HCT116 (cell line): ENCODE measurements around the gene CDHR1. TPM values are rescaled to one million over a fixed set of nuclear protein-coding genes. Genes with fewer than 3 reads are reported as not detected.

Experiments used
- ATAC-seq: fragments of 200-7000 bp; cut with Tn5 transposase; 2 replicates; pipeline ENCODE4 v1.9.1; 2020; ENCODE audit warnings: mild to moderate bottlenecking, moderate library complexity
- BruUV-seq: library from RNA; stranded (reverse); fragments of 400-500 nt; replicated peaks from 2 replicates; lab custom pipeline; 2021; lab: Mats Ljungman, UMichigan
- CTCF ChIA-PET: fragments of 300-600 bp; sonication (Branson Sonifier 250); formaldehyde crosslinking; loops from one replicate; lab custom pipeline; 2021; ENCODE audit warnings: antibody characterized with exemption; lab: Charles Lee
- POLR2A ChIA-PET: fragments of 300-600, 350-600 bp; sonication (Branson Sonifier 250); formaldehyde crosslinking; loops from one replicate; lab custom pipeline; 2021; ENCODE audit warnings: antibody characterized with exemption; lab: Charles Lee
- RAD21 ChIA-PET, 2 experiments: fragments of 300-600 bp; sonication (Branson Sonifier 250); formaldehyde crosslinking; loops; one replicate each; lab custom pipeline; 2023; ENCODE audit warnings: low total read pairs in 2 of 2; ENCODE audit not compliant: uncharacterized antibody in 2 of 2, unreplicated experiment in 2 of 2, low non-redundant PET in 1 of 2; lab: Charles Lee
- DNase-seq: peaks from one replicate; pipeline ENCODE4 v3.0.0-alpha.2; 2010; ENCODE audit warnings: low read depth, low spot score
- H2AFZ ChIP-seq: fragments of 200-600 bp; shearing (Covaris generic), sonication (generic); 2 replicates; pipeline ENCODE4 v1.6.1; 2017; ENCODE audit warnings: low read depth, mixed run types, mixed read lengths, antibody characterized with exemption, low read length; ENCODE audit not compliant: poor library complexity, severe bottlenecking
- H3K27ac ChIP-seq: 2 replicates; pipeline ENCODE4 v1.5.1; 2012; ENCODE audit warnings: low read depth, low read length
- H3K27me3 ChIP-seq: fragments of 200-600 bp; sonication (generic); 2 replicates; pipeline ENCODE4 v1.6.1; 2016; ENCODE audit warnings: mixed run types, low read length, mixed read lengths; ENCODE audit not compliant: insufficient read depth
- H3K36me3 ChIP-seq, 2 experiments: fragments of 200-500 bp in 1 of 2; fragments of 200-600 bp in 1 of 2; sonication (Bioruptor generic) in 1 of 2; sonication (generic) in 1 of 2; 2 replicates each; pipeline versions ENCODE4 v1.5.1 to v1.6.1; 2014 to 2016; ENCODE audit warnings: low read length in 2 of 2, inconsistent platforms in 1 of 2, mixed read lengths in 1 of 2, mixed run types in 1 of 2; ENCODE audit not compliant: insufficient read depth in 2 of 2, control insufficient read depth in 1 of 2
- H3K4me1 ChIP-seq, 2 experiments: fragments of 200-600 bp in 1 of 2; sonication (generic) in 1 of 2; 2 replicates each; pipeline versions ENCODE4 v1.5.1 to v1.6.1; 2012 to 2017; ENCODE audit warnings: low read length in 2 of 2, inconsistent platforms in 1 of 2, mild to moderate bottlenecking in 1 of 2, mixed read lengths in 1 of 2, mixed run types in 1 of 2, moderate library complexity in 1 of 2; ENCODE audit not compliant: insufficient read depth in 2 of 2, control insufficient read depth in 1 of 2
- H3K4me2 ChIP-seq: fragments of 200-600 bp; sonication (generic); 2 replicates; pipeline ENCODE4 v1.6.1; 2017; ENCODE audit warnings: mixed run types, low read length, mixed read lengths
- H3K4me3 ChIP-seq, 2 experiments: fragments of 200-600 bp in 1 of 2; sonication (generic) in 1 of 2; replicated peaks in 1 of 2; 2 replicates each; pipeline ENCODE4 v1.5.1; 2011 to 2016; ENCODE audit warnings: low read length in 2 of 2, control low read depth in 1 of 2, low read depth in 1 of 2, mild to moderate bottlenecking in 1 of 2, mixed read lengths in 1 of 2, mixed run types in 1 of 2
- H3K79me2 ChIP-seq: fragments of 200-600 bp; sonication (generic); 2 replicates; pipeline ENCODE4 v1.6.1; 2017; ENCODE audit warnings: mild to moderate bottlenecking, mixed run types, low read length, moderate library complexity, mixed read lengths; ENCODE audit not compliant: insufficient read depth
- H3K9ac ChIP-seq: fragments of 200-600 bp; sonication (generic); 2 replicates; pipeline ENCODE4 v1.6.1; 2016; ENCODE audit warnings: low read length, mixed read lengths
- H3K9me2 ChIP-seq: fragments of 200-600 bp; sonication (generic), shearing (Covaris generic); 2 replicates; pipeline ENCODE4 v1.6.1; 2017; ENCODE audit warnings: mixed run types, mild to moderate bottlenecking, moderate library complexity; ENCODE audit not compliant: insufficient read depth
- H3K9me3 ChIP-seq, 2 experiments: fragments of 200-500 bp in 1 of 2; fragments of 200-600 bp in 1 of 2; sonication (Bioruptor generic) in 1 of 2; sonication (generic) in 1 of 2; 2 replicates each; pipeline ENCODE4 v1.6.1; 2014 to 2017; ENCODE audit warnings: low read length in 2 of 2, mixed read lengths in 2 of 2, inconsistent platforms in 1 of 2, low read depth in 1 of 2, mild to moderate bottlenecking in 1 of 2, mixed run types in 1 of 2, moderate library complexity in 1 of 2; ENCODE audit not compliant: control insufficient read depth in 1 of 2, insufficient read depth in 1 of 2
- H4K20me1 ChIP-seq: fragments of 200-600 bp; sonication (generic), shearing (Covaris generic); 2 replicates; pipeline ENCODE4 v1.6.1; 2017; ENCODE audit warnings: mixed run types, mild to moderate bottlenecking, moderate library complexity; ENCODE audit not compliant: insufficient read depth
- CBX3 ChIP-seq: IDR thresholded peaks from 2 replicates; pipeline ENCODE4 v1.6.1; 2012; ENCODE audit warnings: low read depth
- CEBPB ChIP-seq: IDR thresholded peaks from 2 replicates; pipeline ENCODE4 v1.6.1; 2012; ENCODE audit warnings: low read depth
- CTCF ChIP-seq, 3 experiments: fragments of 200-600 bp in 1 of 3; sonication (generic) in 1 of 3; IDR thresholded peaks in 2 of 3; conservative IDR thresholded peaks in 1 of 3; 2 replicates each; pipeline ENCODE4 v1.5.1; 2012 to 2017; ENCODE audit warnings: low read depth in 2 of 3, low read length in 2 of 3, antibody characterized with exemption in 1 of 3, borderline replicate concordance in 1 of 3, control low read depth in 1 of 3, mild to moderate bottlenecking in 1 of 3, mixed read lengths in 1 of 3, mixed run types in 1 of 3, moderate library complexity in 1 of 3; ENCODE audit not compliant: insufficient read depth in 1 of 3
- EZH2 ChIP-seq: fragments of 200-600 bp; sonication (generic); IDR thresholded peaks from 2 replicates; pipeline ENCODE4 v1.6.1; 2017; ENCODE audit warnings: antibody characterized with exemption, mixed run types
- EZH2phosphoT487 ChIP-seq: fragments of 200-600 bp; IDR thresholded peaks from 2 replicates; pipeline ENCODE4 v1.6.1; 2018; ENCODE audit warnings: antibody characterized with exemption, borderline replicate concordance
- FOSL1 ChIP-seq: IDR thresholded peaks from 2 replicates; pipeline ENCODE4 v1.6.1; 2012; ENCODE audit warnings: low read depth
- JUND ChIP-seq: IDR thresholded peaks from 2 replicates; pipeline ENCODE4 v1.6.1; 2012
- MAX ChIP-seq: IDR thresholded peaks from 2 replicates; pipeline ENCODE4 v1.6.1; 2012
- RAD21 ChIP-seq: IDR thresholded peaks from 2 replicates; pipeline ENCODE4 v1.6.1; 2012; ENCODE audit warnings: low read depth, mild to moderate bottlenecking
- SRF ChIP-seq: IDR thresholded peaks from 2 replicates; pipeline ENCODE4 v1.6.1; 2012; ENCODE audit warnings: low read depth
- ZNF274 ChIP-seq: fragments of 200-500 bp; sonication (Bioruptor generic); IDR thresholded peaks from 2 replicates; pipeline ENCODE4 v1.6.1; 2014; ENCODE audit warnings: mild to moderate bottlenecking, low read depth, low read length, inconsistent platforms
- intact Hi-C: fragments of 100-400 bp; cut with micrococcal nuclease; formaldehyde crosslinking; loops from 2 replicates; pipeline ENCODE4 v1.10.0; 2022
- total RNA-seq: library from RNA; stranded (reverse); gene quantifications from one replicate; pipeline ENCODE4 v1.2.1, GENCODE V29; 2021; ENCODE audit not compliant: unreplicated experiment

CDHR1 gene
- total RNA-seq, 1 experiment from 2014 or later: not detected

GRCh38 chr10:84188815-84189214, 5.5 kb upstream of the CDHR1 start:
- Histone ChIP-seq H3K9me2 (no peaks in the 10 kb centered on the region), H3K4me2 (no peak overlapping the region), H2AFZ (no peak overlapping the region), H3K27ac (no peak overlapping the region), H3K4me3 (no peak overlapping the region), H3K4me1 (no peaks in the 10 kb centered on the region), H3K9ac (no peak overlapping the region), H3K36me3 (no peaks in the 10 kb centered on the region), H3K79me2 (no peaks in the 10 kb centered on the region), H3K27me3 (no peaks in the 10 kb centered on the region), H3K9me3 (no peaks in the 10 kb centered on the region), H4K20me1 (no peaks in the 10 kb centered on the region)
- DNase-seq (no peak), ATAC-seq (no peak)
- intact Hi-C loops: no loop called here
- POLR2A ChIA-PET: no interaction called here
- no TSS peak for BruUV-seq
- RAD21 ChIA-PET: no interaction called here
- TF ChIP-seq SRF: no peak
- TF ChIP-seq CTCF (IDR thresholded peaks at IDR 0.05 in 2 of 3, conservative IDR thresholded peaks at IDR 0.05 in 1 of 3; ENCODE audit: borderline replicate concordance in 1 of 3, insufficient read depth in 1 of 3, low read depth in 2 of 3, low read length in 2 of 3): no peak
- no peak for TF ChIP-seq FOSL1
- no peak for TF ChIP-seq JUND
- TF ChIP-seq CEBPB: no peak
- TF ChIP-seq RAD21: no peak
- no peak for TF ChIP-seq CBX3
- no peak for TF ChIP-seq ZNF274
- TF ChIP-seq MAX: no peak
- TF ChIP-seq EZH2phosphoT487: no peak
- no peak for TF ChIP-seq EZH2
- CTCF ChIA-PET: interaction anchor here (1.8 kb wide), 1 partner anchor 16 kb away, joined by 4 read pairs; no protein-coding TSS in a partner anchor
